H9 (cell line): ENCODE measurements around the gene GLCE. TPM values are rescaled to one million over a fixed set of nuclear protein-coding genes. Genes with fewer than 3 reads are reported as not detected.

ENCODE experiments used
- DNase-seq: peaks from one replicate; pipeline ENCODE4 v3.0.0-alpha.2; 2017
- H2AFZ ChIP-seq: one replicate; pipeline ENCODE4 v1.6.1; 2013; ENCODE audit warnings: mild to moderate bottlenecking, low read length, control low read depth, moderate library complexity
- H2AK5ac ChIP-seq: 2 replicates; pipeline ENCODE4 v1.6.1; 2013; ENCODE audit warnings: low read length, control low read depth, mixed read lengths; ENCODE audit not compliant: insufficient read length
- H2BK120ac ChIP-seq: one replicate; pipeline ENCODE4 v1.6.1; 2013; ENCODE audit warnings: low read depth, mild to moderate bottlenecking, low read length, control low read depth, inconsistent platforms; ENCODE audit not compliant: poor library complexity, severe bottlenecking
- H2BK12ac ChIP-seq: 2 replicates; pipeline ENCODE4 v1.6.1; 2013; ENCODE audit warnings: low read length, control low read depth, mixed read lengths, low read depth; ENCODE audit not compliant: insufficient read length
- H2BK15ac ChIP-seq: 2 replicates; pipeline ENCODE4 v1.6.1; 2013; ENCODE audit warnings: low read depth, low read length, control low read depth
- H2BK20ac ChIP-seq: one replicate; pipeline ENCODE4 v1.6.1; 2013; ENCODE audit warnings: low read depth, mild to moderate bottlenecking, low read length, control low read depth, inconsistent platforms; ENCODE audit not compliant: poor library complexity, severe bottlenecking
- H2BK5ac ChIP-seq: 2 replicates; pipeline ENCODE4 v1.6.1; 2013; ENCODE audit warnings: low read length, control low read depth, mixed read lengths; ENCODE audit not compliant: insufficient read length
- H3K14ac ChIP-seq: 2 replicates; pipeline ENCODE4 v1.6.1; 2013; ENCODE audit warnings: low read length, control low read depth; ENCODE audit not compliant: insufficient read depth
- H3K18ac ChIP-seq: 2 replicates; pipeline ENCODE4 v1.6.1; 2013; ENCODE audit warnings: low read depth, mild to moderate bottlenecking, mixed read lengths, low read length, control low read depth; ENCODE audit not compliant: insufficient read length
- H3K23ac ChIP-seq: 2 replicates; pipeline ENCODE4 v1.6.1; 2013; ENCODE audit warnings: low read length, control low read depth, mixed read lengths, low read depth; ENCODE audit not compliant: insufficient read length
- H3K23me2 ChIP-seq: 2 replicates; pipeline ENCODE4 v1.6.1; 2013; ENCODE audit warnings: low read depth, mild to moderate bottlenecking, mixed read lengths, low read length, control low read depth; ENCODE audit not compliant: insufficient read length, poor library complexity, severe bottlenecking
- H3K27ac ChIP-seq: 2 replicates; pipeline ENCODE4 v1.5.1; 2013; ENCODE audit warnings: low read length, control low read depth, mixed read lengths, low read depth; ENCODE audit not compliant: insufficient read length
- H3K27me3 ChIP-seq: 2 replicates; pipeline ENCODE4 v1.6.1; 2013; ENCODE audit warnings: low read length, control low read depth, inconsistent platforms; ENCODE audit not compliant: insufficient read depth
- H3K4ac ChIP-seq: 2 replicates; pipeline ENCODE4 v1.6.1; 2013; ENCODE audit warnings: low read depth, mild to moderate bottlenecking, control low read depth, inconsistent platforms, low read length, moderate library complexity
- H3K4me1 ChIP-seq: 2 replicates; pipeline ENCODE4 v1.6.1; 2013; ENCODE audit warnings: low read length, control low read depth, inconsistent platforms; ENCODE audit not compliant: insufficient read depth
- H3K4me2 ChIP-seq: 2 replicates; pipeline ENCODE4 v1.6.1; 2013; ENCODE audit warnings: low read length, control low read depth, mixed read lengths; ENCODE audit not compliant: insufficient read length, insufficient read depth
- H3K56ac ChIP-seq: 2 replicates; pipeline ENCODE4 v1.6.1; 2013; ENCODE audit warnings: low read depth, mild to moderate bottlenecking, mixed read lengths, low read length, control low read depth; ENCODE audit not compliant: insufficient read length
- H3K79me1 ChIP-seq: 2 replicates; pipeline ENCODE4 v1.6.1; 2013; ENCODE audit warnings: low read depth, mild to moderate bottlenecking, moderate library complexity, low read length, control low read depth, inconsistent platforms; ENCODE audit not compliant: insufficient read depth, poor library complexity, severe bottlenecking
- H3K79me2 ChIP-seq: 2 replicates; pipeline ENCODE4 v1.6.1; 2013; ENCODE audit warnings: low read length, control low read depth, inconsistent platforms; ENCODE audit not compliant: insufficient read depth
- H3K9ac ChIP-seq: 2 replicates; pipeline ENCODE4 v1.6.1; 2013; ENCODE audit warnings: low read length, control low read depth, mixed read lengths; ENCODE audit not compliant: insufficient read length; ENCODE audit errors: extremely low read depth
- H3K9me3 ChIP-seq: one replicate; pipeline ENCODE4 v1.6.1; 2013; ENCODE audit warnings: low read depth, low read length, inconsistent platforms; ENCODE audit not compliant: control insufficient read depth
- H3T11ph ChIP-seq: one replicate; pipeline ENCODE4 v1.6.1; 2013; ENCODE audit warnings: mild to moderate bottlenecking, low read length, control low read depth, inconsistent platforms
- H4K20me1 ChIP-seq: one replicate; pipeline ENCODE4 v1.6.1; 2013; ENCODE audit not compliant: control insufficient read depth, insufficient read length, insufficient read depth
- H4K5ac ChIP-seq: 2 replicates; pipeline ENCODE4 v1.6.1; 2013; ENCODE audit warnings: low read depth, mild to moderate bottlenecking, mixed read lengths, low read length, control low read depth; ENCODE audit not compliant: insufficient read length
- H4K8ac ChIP-seq: replicated peaks from 2 replicates; pipeline ENCODE4 v1.6.1; 2013; ENCODE audit warnings: low read length, control low read depth, mixed read lengths, low read depth; ENCODE audit not compliant: insufficient read length
- H4K91ac ChIP-seq: 2 replicates; pipeline ENCODE4 v1.6.1; 2013; ENCODE audit warnings: low read depth, mild to moderate bottlenecking, moderate library complexity, mixed read lengths, low read length, control low read depth; ENCODE audit not compliant: insufficient read length
- H3K27ac Mint-ChIP-seq, 3 experiments: 2 replicates in 2 of 3; 3 replicates in 1 of 3; pipeline ENCODE4 v1.8.0; 2020 to 2021; ENCODE audit warnings: mixed read lengths in 3 of 3, mild to moderate bottlenecking in 1 of 3, moderate library complexity in 1 of 3
- H3K27me3 Mint-ChIP-seq: 2 replicates; pipeline ENCODE4 v1.8.0; 2021; ENCODE audit warnings: low read depth, mild to moderate bottlenecking, moderate library complexity, mixed read lengths
- H3K36me3 Mint-ChIP-seq, 3 experiments: 2 replicates in 2 of 3; 3 replicates in 1 of 3; pipeline ENCODE4 v1.8.0; 2020 to 2021; ENCODE audit warnings: low read depth in 3 of 3, mixed read lengths in 3 of 3; ENCODE audit not compliant: insufficient read depth in 1 of 3
- H3K4me1 Mint-ChIP-seq, 2 experiments: 2 replicates each; pipeline ENCODE4 v1.8.0; 2020; ENCODE audit warnings: mixed read lengths in 2 of 2
- H3K4me3 Mint-ChIP-seq, 2 experiments: 2 replicates in 1 of 2; 3 replicates in 1 of 2; pipeline ENCODE4 v1.8.0; 2020 to 2021; ENCODE audit warnings: mild to moderate bottlenecking in 2 of 2, mixed read lengths in 2 of 2, moderate library complexity in 1 of 2
- H3K9me3 Mint-ChIP-seq, 2 experiments: 2 replicates in 1 of 2; 3 replicates in 1 of 2; pipeline ENCODE4 v1.8.0; 2020; ENCODE audit warnings: mild to moderate bottlenecking in 2 of 2, mixed read lengths in 2 of 2, moderate library complexity in 1 of 2
- WGBS: extraction: QIAGEN DNeasy Blood & Tissue Kit; methylation state at CpG from one replicate; pipeline ENCODE4 v1.1.7; 2013; ENCODE audit warnings: missing lambda C conversion rate, low lambda C conversion rate, mixed read lengths; ENCODE audit not compliant: insufficient read length; ENCODE audit errors: extremely low coverage; 5-methylcytosine and 5-hydroxymethylcytosine counted together
- total RNA-seq: library from RNA; stranded (reverse); gene quantifications from 2 replicates; pipeline ENCODE4 v1.2.1, GENCODE V29; 2021
- TF ChIP-seq, protein P1 (sequence below): fragments of 200-600 bp; sonication (generic); conservative IDR thresholded peaks from 3 replicates; pipeline ENCODE4 v1.8.0; 2021; ENCODE audit warnings: antibody characterized with exemption, mild to moderate bottlenecking

The GLCE gene
- total RNA-seq, 1 experiment from 2014 or later = 12.2 TPM

- Histone ChIP-seq H3K23me2 (peaks cover 10% of the 10 kb centered on the region), H2AFZ (no peak overlapping the region), H4K91ac (no peak overlapping the region), H3K23ac (no peak overlapping the region), H3K79me2 (0 out of 2 replicates have a peak, but pooled peaks cover 1% of the 10 kb centered on the region), H4K20me1 (no peaks in the 10 kb centered on the region), H3K4me2 (no peak overlapping the region), H3K4ac (no peak overlapping the region), H4K8ac (no peak overlapping the region), H3K14ac (no peak overlapping the region), H3K18ac (no peak overlapping the region), H3K27ac (no peak overlapping the region), H3T11ph (no peak overlapping the region), H2BK15ac (no peak overlapping the region), H3K79me1 (peaks cover 2% of the 10 kb centered on the region), H3K9ac (no peak overlapping the region), H3K27me3 (no peaks in the 10 kb centered on the region; the same call in 1 of the 2 replicates), H3K9me3 (no peaks in the 10 kb centered on the region), H3K4me1 (no peaks in the 10 kb centered on the region; the same call in 1 of the 2 replicates), H2BK120ac (no peak overlapping the region), H2BK20ac (no peak overlapping the region), H2BK5ac (no peak overlapping the region), H2BK12ac (no peak overlapping the region), H4K5ac (no peak overlapping the region), H3K56ac (no peak overlapping the region), H2AK5ac (no peak overlapping the region)
- no CpG with 5 or more reads among the region's 3 CpGs for WGBS
- no peak overlapping the region for H3K4me3 Mint-ChIP-seq
- H3K9me3 Mint-ChIP-seq = no peaks in the 10 kb centered on the region; a peak in 1 of 5 replicates
- H3K27me3 Mint-ChIP-seq = peaks cover 18% of the 10 kb centered on the region
- peak overlapping the region in 1 of 3 experiments; percentile 33; a peak in 1 of 7 replicates for H3K27ac Mint-ChIP-seq
- no peak for DNase-seq
- TF ChIP-seq, protein P1, sequence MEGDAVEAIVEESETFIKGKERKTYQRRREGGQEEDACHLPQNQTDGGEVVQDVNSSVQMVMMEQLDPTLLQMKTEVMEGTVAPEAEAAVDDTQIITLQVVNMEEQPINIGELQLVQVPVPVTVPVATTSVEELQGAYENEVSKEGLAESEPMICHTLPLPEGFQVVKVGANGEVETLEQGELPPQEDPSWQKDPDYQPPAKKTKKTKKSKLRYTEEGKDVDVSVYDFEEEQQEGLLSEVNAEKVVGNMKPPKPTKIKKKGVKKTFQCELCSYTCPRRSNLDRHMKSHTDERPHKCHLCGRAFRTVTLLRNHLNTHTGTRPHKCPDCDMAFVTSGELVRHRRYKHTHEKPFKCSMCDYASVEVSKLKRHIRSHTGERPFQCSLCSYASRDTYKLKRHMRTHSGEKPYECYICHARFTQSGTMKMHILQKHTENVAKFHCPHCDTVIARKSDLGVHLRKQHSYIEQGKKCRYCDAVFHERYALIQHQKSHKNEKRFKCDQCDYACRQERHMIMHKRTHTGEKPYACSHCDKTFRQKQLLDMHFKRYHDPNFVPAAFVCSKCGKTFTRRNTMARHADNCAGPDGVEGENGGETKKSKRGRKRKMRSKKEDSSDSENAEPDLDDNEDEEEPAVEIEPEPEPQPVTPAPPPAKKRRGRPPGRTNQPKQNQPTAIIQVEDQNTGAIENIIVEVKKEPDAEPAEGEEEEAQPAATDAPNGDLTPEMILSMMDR = no peak
- peaks cover 10 to 22% of the 10 kb centered on the region in 2 experiments for H3K4me1 Mint-ChIP-seq
- no peaks in the 10 kb centered on the region; a peak in 1 of 7 replicates for H3K36me3 Mint-ChIP-seq
Measured at GRCh38 chr15:69164807-69165636, 4.6 kb downstream of the GLCE start.
